ENCODE measurements around the gene JMJD8. TPM values are rescaled to one million over a fixed set of nuclear protein-coding genes. Genes with fewer than 3 reads are reported as not detected.

Gene JMJD8
- total RNA-seq, 1 donor from 2014 or later = 71.4 TPM

GRCh38 chr16:711084-711483, 26.9 kb upstream of the JMJD8 start:
- no peaks in the 10 kb centered on the region for H3K36me3 Mint-ChIP-seq (ENCODE audit: low read depth)
- intact Hi-C loops (cut with micrococcal nuclease) = loop anchor here (1.0 to 5.0 kb wide), 3 partner anchors 74 to 392 kb away; no protein-coding TSS in a partner anchor
- H3K27me3 Mint-ChIP-seq (ENCODE audit: insufficient read depth) = peaks cover 41% of the 10 kb centered on the region
- no peaks in the 10 kb centered on the region for H3K4me1 Mint-ChIP-seq (ENCODE audit: low read depth)
- no peaks in the 10 kb centered on the region for H3K9me3 Mint-ChIP-seq
- no peak overlapping the region for H3K4me3 Mint-ChIP-seq
- no peak for DNase-seq (ENCODE audit: low spot score)
- no peak overlapping the region for H3K27ac Mint-ChIP-seq

DNA sequence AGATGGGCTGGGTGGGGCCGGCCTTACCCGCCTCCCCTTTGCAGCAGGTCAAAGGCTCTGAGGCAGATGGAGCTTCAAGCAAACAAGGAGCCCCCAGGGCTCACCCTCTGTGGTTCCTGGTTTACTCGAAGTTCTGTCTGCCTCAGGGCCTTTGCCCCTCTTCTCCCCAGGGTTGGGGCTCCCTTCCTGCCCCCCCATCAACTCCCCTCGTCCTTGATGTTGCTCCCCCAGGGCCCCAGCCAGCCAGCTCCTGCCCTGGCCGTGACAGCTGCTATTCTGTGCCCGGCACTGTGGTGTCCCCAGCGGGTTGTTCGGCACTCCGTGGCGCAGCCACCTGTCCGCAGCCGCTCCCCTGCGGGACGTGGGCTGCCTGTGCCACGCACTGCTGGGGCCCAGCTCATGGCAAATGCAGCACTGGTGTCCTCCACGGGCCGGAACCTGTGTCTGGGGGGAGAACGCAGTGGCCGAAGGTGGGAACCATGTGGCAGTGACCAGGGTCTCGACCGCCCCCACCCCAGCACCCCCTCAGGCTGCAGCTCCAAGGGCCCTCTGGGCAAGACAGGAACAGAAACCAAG, 26.5 kb upstream of the JMJD8 start:
- peaks cover 41% of the 10 kb centered on the region for H3K27me3 Mint-ChIP-seq (ENCODE audit: insufficient read depth)
- H3K36me3 Mint-ChIP-seq (ENCODE audit: low read depth) = no peaks in the 10 kb centered on the region
- H3K4me1 Mint-ChIP-seq (ENCODE audit: low read depth) = no peaks in the 10 kb centered on the region
- no peak for DNase-seq (ENCODE audit: low spot score)
- intact Hi-C loops (cut with micrococcal nuclease) = loop anchor here (1.0 to 5.0 kb wide), 3 partner anchors 75 to 392 kb away; no protein-coding TSS in a partner anchor
- H3K9me3 Mint-ChIP-seq = no peaks in the 10 kb centered on the region
- H3K27ac Mint-ChIP-seq = no peak overlapping the region
- H3K4me3 Mint-ChIP-seq = no peak overlapping the region

GRCh38 chr16:709566-710499, 25.7 kb upstream of the JMJD8 start:
- H3K9me3 Mint-ChIP-seq = no peaks in the 10 kb centered on the region
- intact Hi-C loops (cut with micrococcal nuclease) = loop anchor here (2.0 to 5.0 kb wide), 2 partner anchors 97 to 393 kb away; no protein-coding TSS in a partner anchor
- no peaks in the 10 kb centered on the region for H3K36me3 Mint-ChIP-seq (ENCODE audit: low read depth)
- no peak for DNase-seq (ENCODE audit: low spot score)
- no peaks in the 10 kb centered on the region for H3K4me1 Mint-ChIP-seq (ENCODE audit: low read depth)
- no peak overlapping the region for H3K4me3 Mint-ChIP-seq
- H3K27ac Mint-ChIP-seq = no peak overlapping the region
- H3K27me3 Mint-ChIP-seq (ENCODE audit: insufficient read depth) = peaks cover 41% of the 10 kb centered on the region

DNA sequence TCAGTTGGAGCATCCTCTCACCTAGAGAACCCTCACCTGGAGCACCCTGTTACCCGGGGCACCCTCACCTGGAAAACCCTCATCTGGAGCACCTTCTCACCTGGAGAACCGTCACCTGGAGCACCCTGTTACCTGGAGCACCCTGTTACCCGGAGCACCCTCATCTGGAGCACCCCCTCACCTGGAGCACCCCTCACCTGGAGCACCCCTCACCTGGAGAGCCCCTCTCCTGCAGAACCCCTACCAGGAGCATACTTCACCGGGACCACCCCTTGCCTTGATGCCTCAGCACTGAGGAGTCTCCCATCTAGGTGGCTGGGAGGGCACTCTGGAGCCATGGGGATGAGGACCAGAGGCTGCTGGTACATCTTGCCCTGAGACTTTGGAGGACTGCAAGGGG, 24.8 kb upstream of the JMJD8 start:
- Mint-ChIP-seq H3K4me3 (no peak overlapping the region), H3K4me1 (ENCODE audit: low read depth) (no peaks in the 10 kb centered on the region), H3K27me3 (ENCODE audit: insufficient read depth) (peaks cover 38% of the 10 kb centered on the region), H3K9me3 (no peaks in the 10 kb centered on the region), H3K36me3 (ENCODE audit: low read depth) (no peaks in the 10 kb centered on the region), H3K27ac (no peak overlapping the region)
- DNase-seq (ENCODE audit: low spot score) = no peak
- intact Hi-C loops (cut with micrococcal nuclease) = no loop called here

DNA sequence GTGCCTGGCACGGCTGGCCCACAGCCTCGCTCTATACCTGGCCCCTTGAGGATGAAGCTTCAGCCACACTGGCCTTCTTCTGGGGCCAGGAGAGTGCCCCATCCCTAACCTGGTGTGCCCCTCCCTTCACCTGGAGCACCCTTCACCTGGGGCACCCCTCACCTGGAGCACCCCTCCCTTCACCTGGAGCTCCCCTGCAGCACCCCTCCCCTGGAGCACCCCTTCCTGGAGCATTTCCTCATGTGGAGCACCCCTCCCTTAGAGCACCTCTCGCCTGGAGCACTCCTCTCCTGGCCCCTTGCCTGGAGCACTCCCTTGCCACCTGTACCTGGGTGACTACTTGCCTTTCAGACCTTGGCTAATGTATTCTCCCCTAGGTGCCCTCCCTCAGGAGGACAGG, 23.9 kb upstream of the JMJD8 start:
- DNase-seq (ENCODE audit: low spot score) = no peak
- Mint-ChIP-seq H3K27me3 (ENCODE audit: insufficient read depth) (peaks cover 37% of the 10 kb centered on the region), H3K9me3 (no peaks in the 10 kb centered on the region), H3K36me3 (ENCODE audit: low read depth) (no peaks in the 10 kb centered on the region), H3K4me3 (no peak overlapping the region), H3K27ac (no peak overlapping the region), H3K4me1 (ENCODE audit: low read depth) (no peaks in the 10 kb centered on the region)
- intact Hi-C loops (cut with micrococcal nuclease) = no loop called here

GRCh38 chr16:707062-707538, 23.0 kb upstream of the JMJD8 start:
- no peaks in the 10 kb centered on the region for H3K9me3 Mint-ChIP-seq
- no peaks in the 10 kb centered on the region for H3K4me1 Mint-ChIP-seq (ENCODE audit: low read depth)
- no peak overlapping the region for H3K27ac Mint-ChIP-seq
- no peak overlapping the region for H3K4me3 Mint-ChIP-seq
- intact Hi-C loops (cut with micrococcal nuclease) = no loop called here
- H3K27me3 Mint-ChIP-seq (ENCODE audit: insufficient read depth) = peaks cover 42% of the 10 kb centered on the region
- no peaks in the 10 kb centered on the region for H3K36me3 Mint-ChIP-seq (ENCODE audit: low read depth)
- no peak for DNase-seq (ENCODE audit: low spot score)

DNA sequence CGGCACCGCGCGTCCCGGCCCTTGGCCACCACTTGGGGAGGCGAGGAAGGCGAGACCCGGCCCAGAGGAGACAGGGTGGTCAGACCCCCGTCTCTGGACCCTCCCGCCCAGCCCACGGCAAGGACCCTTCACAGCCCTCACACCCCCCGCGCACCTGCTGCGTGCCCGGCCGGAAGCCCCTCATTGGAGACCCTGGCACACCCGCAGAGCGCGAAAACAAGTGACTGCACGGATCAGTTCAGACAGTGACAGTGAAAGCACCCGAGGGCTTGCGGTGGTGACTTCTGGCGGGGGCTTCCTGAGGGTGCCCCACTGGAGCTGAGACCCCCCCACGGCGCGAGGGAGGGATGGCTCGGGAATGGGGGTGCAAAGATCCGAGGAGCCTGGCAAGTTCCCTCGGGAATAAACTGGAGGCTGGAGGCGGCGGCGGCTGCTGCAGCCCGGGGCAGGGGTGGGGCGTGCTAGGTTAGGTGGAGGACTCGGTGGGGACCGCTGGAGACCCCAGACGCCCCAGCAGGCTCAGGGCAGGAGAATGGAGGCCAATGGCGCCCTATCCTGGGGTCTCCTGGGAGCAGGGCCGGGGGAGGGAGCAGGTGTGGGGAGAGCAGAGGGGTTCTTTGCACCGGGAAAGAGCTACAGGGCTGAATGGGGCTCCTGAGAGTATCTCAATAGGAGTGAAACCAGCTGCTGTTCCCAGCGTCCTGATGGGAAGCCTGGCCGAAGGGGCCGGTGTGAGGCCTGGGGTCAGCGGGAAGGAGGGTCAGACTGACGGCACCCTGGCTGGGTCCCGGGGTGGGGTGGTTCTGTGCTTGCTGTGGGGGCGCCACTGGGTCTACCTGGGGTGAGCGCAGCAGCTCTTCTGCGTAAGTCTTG, 22.3 kb upstream of the JMJD8 start:
- intact Hi-C loops (cut with micrococcal nuclease) = no loop called here
- H3K4me1 Mint-ChIP-seq (ENCODE audit: low read depth) = no peaks in the 10 kb centered on the region
- no peaks in the 10 kb centered on the region for H3K9me3 Mint-ChIP-seq
- H3K27ac Mint-ChIP-seq = no peak overlapping the region
- H3K27me3 Mint-ChIP-seq (ENCODE audit: insufficient read depth) = peaks cover 46% of the 10 kb centered on the region
- no peaks in the 10 kb centered on the region for H3K36me3 Mint-ChIP-seq (ENCODE audit: low read depth)
- H3K4me3 Mint-ChIP-seq = no peak overlapping the region
- DNase-seq (ENCODE audit: low spot score) = no peak

GRCh38 chr16:705431-706188, 21.5 kb upstream of the JMJD8 start, which contains the start of gene FBXL16:
TSS of gene FBXL16 (minus strand) at chr16:705801. CDS start at chr16:697405, 8,396 bp downstream.
- no peaks in the 10 kb centered on the region for H3K9me3 Mint-ChIP-seq
- H3K36me3 Mint-ChIP-seq (ENCODE audit: low read depth) = no peaks in the 10 kb centered on the region
- H3K27ac Mint-ChIP-seq = no peak within 1 kb of the TSS
- DNase-seq (ENCODE audit: low spot score) = no peak
- no peaks in the 10 kb centered on the region for H3K4me1 Mint-ChIP-seq (ENCODE audit: low read depth)
- H3K27me3 Mint-ChIP-seq (ENCODE audit: insufficient read depth) = peaks cover 46% of the 10 kb centered on the region
- intact Hi-C loops (cut with micrococcal nuclease) = no loop called here
- H3K4me3 Mint-ChIP-seq = no peak within 1 kb of the TSS

DNA sequence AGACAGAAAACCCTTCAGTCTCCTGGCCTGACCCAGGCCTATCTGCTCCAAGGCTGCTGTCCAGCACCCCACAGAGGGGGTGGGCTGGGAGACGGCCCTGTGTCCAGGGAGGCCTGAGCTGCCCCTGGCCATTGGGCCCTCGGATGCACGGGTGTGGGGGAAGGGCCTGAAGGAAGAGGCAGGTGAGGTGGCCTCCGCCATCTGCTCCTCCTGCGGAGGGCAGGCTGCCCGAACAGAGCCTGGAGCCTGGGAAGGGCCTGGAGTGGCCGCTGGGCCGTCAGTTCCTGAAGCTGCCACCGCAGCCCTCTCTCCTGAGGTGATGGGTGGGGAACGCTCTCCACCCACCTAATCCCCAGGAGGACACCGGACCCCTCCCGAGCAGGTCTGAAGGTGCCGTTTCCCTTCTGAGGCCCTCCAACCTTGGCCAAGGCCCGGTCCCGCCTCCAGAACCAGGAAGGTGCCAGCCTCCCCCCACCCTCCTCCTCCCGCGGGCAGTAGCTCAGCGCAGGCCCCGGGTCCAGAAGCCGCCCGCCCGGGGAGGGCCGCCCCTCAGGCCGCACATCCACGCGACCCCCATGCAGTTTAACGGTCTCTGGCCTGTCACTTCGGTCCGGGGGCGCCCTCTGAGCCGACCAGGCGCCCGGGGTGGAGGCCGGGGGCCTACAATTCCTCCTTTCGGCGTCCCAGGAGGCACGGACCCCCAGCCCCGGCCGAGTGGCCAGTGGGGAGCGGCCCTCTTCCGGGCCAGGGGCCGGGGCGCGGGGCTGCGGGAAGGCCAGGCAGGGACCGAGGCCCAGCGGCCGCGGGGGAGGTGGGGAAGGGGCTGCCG, 20.6 kb upstream of the JMJD8 start:
- no peaks in the 10 kb centered on the region for H3K9me3 Mint-ChIP-seq
- no peak overlapping the region for H3K4me3 Mint-ChIP-seq
- DNase-seq (ENCODE audit: low spot score) = no peak
- no peak overlapping the region for H3K27ac Mint-ChIP-seq
- H3K36me3 Mint-ChIP-seq (ENCODE audit: low read depth) = no peaks in the 10 kb centered on the region
- no peaks in the 10 kb centered on the region for H3K4me1 Mint-ChIP-seq (ENCODE audit: low read depth)
- intact Hi-C loops (cut with micrococcal nuclease) = no loop called here
- peaks cover 48% of the 10 kb centered on the region for H3K27me3 Mint-ChIP-seq (ENCODE audit: insufficient read depth)

- no peak overlapping the region for H3K27ac Mint-ChIP-seq
- intact Hi-C loops (cut with micrococcal nuclease) = no loop called here
- no peaks in the 10 kb centered on the region for H3K4me1 Mint-ChIP-seq (ENCODE audit: low read depth)
- no peaks in the 10 kb centered on the region for H3K9me3 Mint-ChIP-seq
- no peaks in the 10 kb centered on the region for H3K36me3 Mint-ChIP-seq (ENCODE audit: low read depth)
- no peak for DNase-seq (ENCODE audit: low spot score)
- H3K27me3 Mint-ChIP-seq (ENCODE audit: insufficient read depth) = peaks cover 45% of the 10 kb centered on the region
- no peak overlapping the region for H3K4me3 Mint-ChIP-seq
Observed at GRCh38 chr16:704047-704446, 19.9 kb upstream of the JMJD8 start.

DNA sequence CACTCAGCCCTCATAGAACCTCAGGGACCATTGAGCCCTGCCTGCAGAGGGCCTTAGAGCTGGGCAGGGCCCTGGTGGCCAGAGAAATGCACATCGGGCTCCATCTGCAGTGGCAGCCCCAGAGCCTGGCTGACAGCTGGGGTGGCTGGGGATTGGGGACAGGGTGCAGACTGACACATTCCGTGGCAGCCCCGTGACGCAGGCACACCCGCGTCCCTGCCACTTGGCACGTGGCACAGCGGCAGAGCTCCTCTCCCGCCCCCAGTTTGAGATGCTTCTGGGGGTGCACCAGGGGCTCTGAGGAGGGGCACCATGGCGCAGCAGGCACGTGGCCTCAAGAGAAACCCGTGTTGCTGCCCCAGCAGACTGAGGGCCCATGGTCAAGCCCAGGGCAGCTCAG, 19.3 kb upstream of the JMJD8 start:
- no peaks in the 10 kb centered on the region for H3K36me3 Mint-ChIP-seq (ENCODE audit: low read depth)
- no peaks in the 10 kb centered on the region for H3K9me3 Mint-ChIP-seq
- H3K27me3 Mint-ChIP-seq (ENCODE audit: insufficient read depth) = peaks cover 40% of the 10 kb centered on the region
- H3K4me1 Mint-ChIP-seq (ENCODE audit: low read depth) = no peaks in the 10 kb centered on the region
- no peak for DNase-seq (ENCODE audit: low spot score)
- intact Hi-C loops (cut with micrococcal nuclease) = no loop called here
- H3K27ac Mint-ChIP-seq = no peak overlapping the region
- H3K4me3 Mint-ChIP-seq = no peak overlapping the region
